Stimulated activated CD8-positive, alpha-beta memory T cell treated with anti-CD3 and anti-CD28 coated beads, Interleukin-4, amount 100 ng/mL, for 48 hours (primary cell): ENCODE results near the gene RABGAP1L.
"Not testable (repeated sequence)": the region's sequence is repeated elsewhere in the genome, so short reads cannot be mapped to it uniquely, and the experiment has no call there.

ENCODE experiments used
- DNase-seq: peaks from one replicate; pipeline ENCODE4 v3.0.0-alpha.2; 2020

RABGAP1L gene

DNA sequence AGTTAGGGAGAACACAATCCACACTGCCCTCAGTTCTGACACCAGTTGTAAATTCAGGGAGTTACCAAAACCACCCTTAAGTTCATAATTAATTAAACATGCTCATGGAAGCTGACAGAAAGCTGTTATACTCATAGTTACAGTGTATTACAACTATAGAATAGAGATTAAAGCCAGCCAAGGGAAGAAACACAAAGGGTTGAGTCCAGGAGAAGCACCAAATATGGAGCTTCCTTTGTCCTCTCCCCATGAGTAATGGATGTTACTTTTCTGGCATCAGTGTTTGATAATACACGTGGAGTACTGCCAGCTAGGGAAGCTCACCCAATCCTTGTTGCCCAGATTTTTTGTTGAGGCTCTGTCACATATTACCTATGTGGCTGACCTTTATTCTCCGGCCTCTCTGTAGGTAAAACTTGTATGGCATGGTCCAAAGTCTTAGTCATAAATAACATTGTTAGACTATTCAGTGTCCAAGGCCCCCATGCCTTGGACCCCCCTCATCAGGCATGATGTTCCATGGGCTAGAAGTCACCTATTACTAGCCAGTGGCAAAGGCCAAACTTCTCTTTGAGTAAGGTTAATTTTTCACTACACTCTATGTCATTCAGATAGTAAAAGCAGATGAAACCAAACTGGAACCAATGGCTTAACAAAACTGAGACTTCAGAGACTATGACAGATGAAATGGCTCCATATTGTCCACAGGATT lies 464.2 kb downstream of the RABGAP1L start:
- DNase-seq = no peak

GRCh38 chr1:174626031-174627025 lies 467.0 kb downstream of the RABGAP1L start:
- DNase-seq = no peak

DNA sequence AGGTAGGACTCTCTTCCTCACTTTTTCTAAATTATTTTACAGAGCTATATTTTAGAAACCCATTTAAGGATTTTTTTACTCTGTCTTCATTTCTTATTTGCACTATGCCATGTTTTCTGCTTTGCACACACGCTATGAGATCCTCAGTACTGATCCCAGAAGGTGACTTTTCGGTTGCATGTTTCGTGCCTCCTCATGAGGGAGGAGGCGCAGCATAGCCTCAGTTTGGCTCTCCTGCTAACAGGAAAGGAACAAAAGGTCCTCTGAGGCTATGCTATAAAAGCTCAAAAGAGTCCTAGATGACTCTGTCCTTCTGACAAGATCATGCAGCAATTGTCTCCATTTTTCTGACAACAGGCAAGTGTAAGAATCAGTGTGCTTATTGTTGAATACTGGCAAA lies 478.2 kb downstream of the RABGAP1L start:
- no peak for DNase-seq

DNA sequence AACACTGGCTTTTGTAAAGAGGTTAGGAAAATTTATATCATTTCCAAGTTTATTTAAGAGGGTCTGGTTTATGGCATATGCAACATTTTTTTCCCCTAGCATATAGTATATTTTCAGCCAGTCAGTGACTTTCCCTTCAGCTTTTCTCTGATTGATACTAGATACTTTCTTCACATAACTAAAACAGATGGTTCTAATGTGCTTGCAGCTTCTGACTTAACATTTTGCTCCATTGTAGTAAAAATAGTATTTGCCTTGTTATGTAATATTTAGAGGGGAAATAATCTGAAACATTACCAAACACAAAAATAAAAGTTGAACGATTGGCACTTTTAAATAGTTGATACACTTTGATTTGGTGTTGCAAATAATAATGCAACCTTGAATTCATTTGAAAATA lies 480.1 kb downstream of the RABGAP1L start:
- DNase-seq = no peak

DNA sequence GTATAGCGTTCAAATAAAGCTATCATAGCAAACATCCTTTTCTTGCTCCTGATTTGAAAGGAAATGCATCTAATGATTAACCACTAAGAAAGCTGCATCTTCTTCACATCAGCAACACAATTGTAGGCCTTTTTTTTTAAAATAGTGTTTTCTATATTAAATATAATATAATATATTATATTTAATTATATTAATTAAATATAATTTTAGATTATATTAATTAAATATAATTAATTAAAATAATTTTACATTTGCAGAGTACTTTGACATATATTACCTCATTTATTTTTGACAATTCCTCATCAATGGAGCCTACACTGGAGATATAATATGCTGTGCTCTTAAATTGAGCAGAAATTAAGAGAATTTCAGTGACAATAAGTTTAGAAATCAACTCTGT lies 481.5 kb downstream of the RABGAP1L start:
- DNase-seq = no peak

- DNase-seq = no peak
These were observed 483.1 kb downstream of the RABGAP1L start for GRCh38 chr1:174642393-174642792.

DNA sequence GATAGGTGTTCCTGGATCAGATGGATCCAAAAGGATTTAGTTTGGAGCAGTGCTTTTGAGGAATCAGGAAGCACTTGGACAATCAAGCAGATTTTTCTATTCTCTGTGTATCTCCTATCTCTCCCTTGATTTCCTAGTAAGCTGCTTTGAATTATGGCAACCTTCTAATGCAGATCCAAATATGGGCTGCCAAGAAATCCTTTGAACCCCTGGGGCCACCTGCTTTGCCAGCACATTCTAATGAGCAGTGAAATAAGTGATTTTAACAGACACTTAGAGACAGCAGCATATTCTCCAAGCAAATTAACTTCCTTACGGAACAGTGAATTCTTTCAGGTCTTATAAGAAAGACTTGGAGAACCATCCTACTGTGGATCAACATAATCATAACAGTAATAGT lies 483.9 kb downstream of the RABGAP1L start:
- DNase-seq = no peak

- DNase-seq = not testable (repeated sequence)
These were observed 490.3 kb downstream of the RABGAP1L start for GRCh38 chr1:174649572-174649971.

DNA sequence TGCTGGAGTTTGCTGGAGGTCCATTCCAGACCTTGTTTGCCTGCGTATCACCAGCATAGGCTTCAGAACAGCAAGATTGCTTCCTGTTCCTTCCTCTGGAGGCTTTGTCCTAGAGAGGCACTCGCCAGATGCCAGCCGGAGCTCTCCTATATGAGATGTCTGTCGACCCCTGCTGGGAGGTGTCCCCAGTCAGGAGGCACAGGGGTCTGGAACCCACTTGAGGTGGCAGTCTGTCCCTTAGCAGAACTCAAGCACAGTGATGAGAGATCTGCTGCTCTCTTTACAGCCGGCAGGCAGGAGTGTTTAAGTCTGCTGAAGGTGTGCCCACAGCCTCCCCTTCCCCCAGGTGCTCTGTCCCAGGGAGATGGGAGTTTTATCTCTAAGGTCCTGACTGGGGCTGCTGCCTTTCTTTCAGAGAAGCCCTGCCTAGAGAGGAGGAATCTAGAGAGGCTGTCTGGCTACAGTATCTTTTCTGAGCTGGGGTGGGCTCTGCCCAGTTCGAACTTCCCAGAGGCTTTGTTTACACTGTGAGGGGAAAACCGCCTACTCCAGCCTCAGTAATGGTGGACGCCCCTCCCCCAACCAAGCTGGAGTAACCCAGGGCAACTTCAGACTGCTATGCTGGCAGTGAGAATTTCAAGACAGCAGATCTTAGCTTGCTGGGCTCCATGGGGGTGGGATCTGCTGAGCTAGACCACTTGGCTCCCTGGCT lies 493.4 kb downstream of the RABGAP1L start:
- DNase-seq = no peak

- DNase-seq = no peak
These were observed 495.2 kb downstream of the RABGAP1L start for GRCh38 chr1:174654560-174654959.

- DNase-seq = no peak
These were observed 497.2 kb downstream of the RABGAP1L start for GRCh38 chr1:174656409-174657059.

DNA sequence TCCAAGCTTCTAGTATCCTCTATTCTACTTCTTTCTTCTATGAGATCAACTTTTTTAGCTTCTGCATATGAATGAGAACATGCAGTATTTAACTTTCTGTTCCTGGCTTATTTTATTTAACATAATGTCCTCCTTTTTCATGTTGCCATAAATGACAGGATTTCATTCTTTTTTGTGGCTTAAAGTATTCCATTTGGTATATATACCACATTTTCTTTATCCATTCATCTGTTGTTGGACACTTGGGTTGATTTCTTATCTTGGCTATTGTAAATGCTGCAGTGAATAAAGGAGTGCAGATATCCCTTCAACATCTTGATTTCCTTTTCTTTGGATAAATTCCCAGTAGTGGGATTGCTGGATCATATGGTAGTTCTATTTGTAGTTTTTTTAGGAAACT lies 498.1 kb downstream of the RABGAP1L start:
- no peak for DNase-seq

DNA sequence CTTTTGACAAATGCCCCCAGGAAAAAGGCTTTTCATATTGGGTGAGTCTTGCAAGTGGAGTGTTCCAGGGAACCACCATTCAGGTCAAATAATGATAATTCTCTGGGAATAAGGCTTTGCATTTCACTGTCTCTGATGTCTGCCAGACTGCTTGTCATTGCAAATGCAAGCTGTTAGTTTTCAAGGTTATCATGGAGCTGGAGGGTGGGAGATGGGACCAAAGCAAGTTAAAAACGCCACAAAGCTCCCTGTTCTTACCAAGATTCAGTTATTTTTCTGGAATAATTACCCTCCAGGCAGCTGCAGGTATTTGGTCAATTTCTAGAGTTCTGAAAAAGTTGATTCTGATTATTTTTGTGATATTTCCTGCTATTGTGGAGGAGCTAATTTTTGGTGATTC lies 498.6 kb downstream of the RABGAP1L start:
- DNase-seq = no peak

- DNase-seq = no peak
These were observed 500.5 kb downstream of the RABGAP1L start for GRCh38 chr1:174659823-174660222.

- no peak for DNase-seq
These were observed 501.2 kb downstream of the RABGAP1L start for GRCh38 chr1:174660476-174660875.

GRCh38 chr1:174663358-174663757 lies 504.0 kb downstream of the RABGAP1L start:
- no peak for DNase-seq

GRCh38 chr1:174666248-174666647 lies 506.9 kb downstream of the RABGAP1L start:
- no peak for DNase-seq

- no peak for DNase-seq
These were observed 512.5 kb downstream of the RABGAP1L start for GRCh38 chr1:174671826-174672225.

GRCh38 chr1:174676856-174677255 lies 517.5 kb downstream of the RABGAP1L start:
- no peak for DNase-seq

GRCh38 chr1:174678657-174679056 lies 519.3 kb downstream of the RABGAP1L start:
- no peak for DNase-seq

DNA sequence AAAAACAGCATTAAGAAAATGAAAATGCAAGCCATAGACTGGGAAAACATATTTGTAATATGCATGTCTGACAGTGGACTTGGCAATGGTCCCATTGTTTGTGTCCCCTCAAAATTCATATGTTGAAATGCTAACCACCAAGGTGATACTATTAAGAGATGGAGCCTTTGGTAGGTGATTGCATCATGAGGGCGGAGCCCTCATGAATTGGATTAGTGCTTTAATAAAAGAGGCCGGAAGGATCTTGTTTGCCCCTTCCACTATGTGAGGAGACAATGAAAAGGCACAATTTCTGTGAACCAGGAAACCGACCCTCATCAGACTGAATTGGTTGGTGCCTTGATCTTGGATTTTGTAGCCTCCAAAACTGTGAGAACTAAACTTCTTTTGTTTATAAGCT lies 520.8 kb downstream of the RABGAP1L start:
- DNase-seq = no peak

- no peak for DNase-seq
These were observed 523.2 kb downstream of the RABGAP1L start for GRCh38 chr1:174682419-174683008.
